Measurements from ENCODE around the gene FSTL1.

GRCh38 chr3:120393243-120393642 is 57.5 kb downstream of the FSTL1 start:
- TF ChIP-seq ZSCAN5A (tag by site-specific recombination; IDR thresholded peaks at IDR 0.05) (no peak), SP2 (tag by site-specific recombination; IDR thresholded peaks at IDR 0.05) (no peak), GLI4 (tag by site-specific recombination; IDR thresholded peaks at IDR 0.05) (no peak), ZBTB21 (tag by site-specific recombination; IDR thresholded peaks at IDR 0.05) (no peak)
